K562 (cell line): Measurements from ENCODE around the gene PCSK6. TPM values are rescaled to one million over a fixed set of nuclear protein-coding genes. Genes with fewer than 3 reads are reported as not detected.
A peak's percentile ranks its signal among the peaks of the same experiment; 100 is the strongest.
"Not testable (repeated sequence)": the region's sequence is repeated elsewhere in the genome, so short reads cannot be mapped to it uniquely, and the experiment has no call there.

Source experiments
- ATAC-seq: fragments of 200-7000 bp; cut with Tn5 transposase; 3 replicates; pipeline ENCODE4 v1.9.1; 2020; ENCODE audit warnings: moderate library complexity
- BruUV-seq: library from RNA; stranded (reverse); fragments of 400-500 nt; replicated peaks from 2 replicates; lab custom pipeline; 2021; lab: Mats Ljungman, UMichigan
- CTCF ChIA-PET: fragments of 300-600 bp; formaldehyde crosslinking; extraction: SDS; loops from one replicate; lab custom pipeline; 2021; ENCODE audit warnings: low intra/inter-chr PET ratio; lab: Yijun Ruan, JAX
- POLR2A ChIA-PET: fragments of 300-600, 350-650 bp; sonication (Branson Sonifier 250); formaldehyde crosslinking; extraction: SDS; loops from one replicate; lab custom pipeline; 2021; ENCODE audit warnings: antibody characterized with exemption, inconsistent platforms; lab: Yijun Ruan, JAX
- DNase-seq, 4 experiments: peaks; one replicate each; pipeline versions ENCODE4 v3.0.0 to v3.0.0-alpha.2; 2011 to 2018; ENCODE audit warnings: low spot score in 3 of 4, mixed read lengths in 3 of 4; ENCODE audit errors: extremely low read depth in 1 of 4
- FAIRE-seq: peaks from 2 replicates; lab custom pipeline; 2011; peaks lifted over from hg19 to GRCh38; lab: Jason Lieb, UNC
- H2AFZ ChIP-seq: 2 replicates; pipeline ENCODE4 v1.6.0; 2011; ENCODE audit warnings: low read depth, low read length, control low read depth, inconsistent platforms
- H3K27ac ChIP-seq: fragments of 200-600 bp; 3 replicates; pipeline ENCODE4 v1.8.0; 2011; ENCODE audit warnings: low read depth, mild to moderate bottlenecking, control low read depth, inconsistent platforms, low read length, moderate library complexity, mixed read lengths; ENCODE audit errors: extremely low read depth
- H3K27me3 ChIP-seq, 2 experiments: fragments of 300-600 bp in 1 of 2; 2 replicates in 1 of 2; 3 replicates in 1 of 2; pipeline versions ENCODE4 v1.6.0 to v1.8.0; 2011; ENCODE audit warnings: inconsistent platforms in 2 of 2, low read length in 2 of 2, mild to moderate bottlenecking in 1 of 2, mixed read lengths in 1 of 2, moderate library complexity in 1 of 2; ENCODE audit not compliant: control insufficient read depth in 2 of 2, insufficient read depth in 2 of 2
- H3K36me3 ChIP-seq: fragments of 300-600 bp; 3 replicates; pipeline ENCODE4 v1.8.0; 2011; ENCODE audit warnings: mild to moderate bottlenecking, low read length, inconsistent platforms; ENCODE audit not compliant: control insufficient read depth, insufficient read depth
- H3K4me1 ChIP-seq, 2 experiments: fragments of 200-600 bp in 1 of 2; replicated peaks in 1 of 2; 2 replicates in 1 of 2; 3 replicates in 1 of 2; pipeline versions ENCODE4 v1.5.1 to v1.8.0; 2011; ENCODE audit warnings: inconsistent platforms in 2 of 2, low read length in 2 of 2, mild to moderate bottlenecking in 1 of 2, mixed read lengths in 1 of 2, moderate library complexity in 1 of 2; ENCODE audit not compliant: control insufficient read depth in 2 of 2, insufficient read depth in 2 of 2
- H3K4me2 ChIP-seq: 2 replicates; pipeline ENCODE4 v1.6.1; 2011; ENCODE audit warnings: low read length, control low read depth, inconsistent platforms, mixed read lengths; ENCODE audit not compliant: insufficient read depth
- H3K4me3 ChIP-seq: fragments of 200-600 bp; sonication (generic), shearing (Covaris generic); 2 replicates; pipeline ENCODE4 v1.5.1; 2016; ENCODE audit warnings: control low read depth, inconsistent platforms
- H3K79me2 ChIP-seq: fragments of 200-600 bp; 3 replicates; pipeline ENCODE4 v1.8.0; 2011; ENCODE audit warnings: low read length, inconsistent platforms; ENCODE audit not compliant: control insufficient read depth, insufficient read depth
- H3K9ac ChIP-seq, 2 experiments: 2 replicates each; pipeline versions ENCODE4 v1.6.0 to v1.6.1; 2011; ENCODE audit warnings: low read depth in 2 of 2, low read length in 2 of 2, control low read depth in 1 of 2, inconsistent platforms in 1 of 2, mild to moderate bottlenecking in 1 of 2, mixed read lengths in 1 of 2; ENCODE audit not compliant: insufficient read depth in 1 of 2
- H3K9me1 ChIP-seq: one replicate; pipeline ENCODE4 v1.6.0; 2011; ENCODE audit warnings: inconsistent platforms, mild to moderate bottlenecking, low read length, moderate library complexity; ENCODE audit not compliant: control insufficient read depth, insufficient read depth
- H3K9me3 ChIP-seq: replicated peaks from 2 replicates; pipeline ENCODE4 v1.5.1; 2011; ENCODE audit warnings: low read depth, low read length, inconsistent platforms; ENCODE audit not compliant: control insufficient read depth, insufficient read depth
- H4K20me1 ChIP-seq: replicated peaks from 2 replicates; pipeline ENCODE4 v1.6.1; 2011; ENCODE audit warnings: low read length, inconsistent platforms, mixed read lengths; ENCODE audit not compliant: control insufficient read depth, insufficient read depth
- ARID4B ChIP-seq: sonication (generic); formaldehyde crosslinking; IDR thresholded peaks from 2 replicates; pipeline ENCODE4 v1.8.0; 2022; ENCODE audit warnings: mild to moderate bottlenecking, missing genetic modification reagents
- ATF1 ChIP-seq, 2 experiments: fragments of 450-650 bp in 1 of 2; IDR thresholded peaks; 2 replicates each; pipeline ENCODE4 v1.6.1; 2016; ENCODE audit warnings: missing compliant biosample characterization in 1 of 2, missing genetic modification characterization in 1 of 2
- CHD2 ChIP-seq: IDR thresholded peaks from 2 replicates; pipeline ENCODE4 v1.6.1; 2011; ENCODE audit warnings: low read depth, low read length
- CREB3 ChIP-seq: fragments of 450-650 bp; conservative IDR thresholded peaks from 2 replicates; pipeline ENCODE4 v1.6.1; 2016; ENCODE audit warnings: missing genetic modification characterization, low read depth, mild to moderate bottlenecking, missing compliant biosample characterization, moderate library complexity
- GABPA ChIP-seq: fragments of 200-800 bp; sonication (Bioruptor generic); conservative IDR thresholded peaks from 2 replicates; pipeline ENCODE4 v1.6.1; 2016; ENCODE audit warnings: low read depth, missing genetic modification characterization, missing compliant biosample characterization
- JUND ChIP-seq, 2 experiments: IDR thresholded peaks; 2 replicates in 1 of 2; 3 replicates in 1 of 2; pipeline ENCODE4 v1.6.1; 2011; ENCODE audit warnings: borderline replicate concordance in 2 of 2, low read depth in 2 of 2, low read length in 2 of 2, improper control_type of control experiment in 1 of 2, missing biosample characterization in 1 of 2, missing genetic modification characterization in 1 of 2, missing genetic modification reagents in 1 of 2
- POLR2H ChIP-seq: IDR thresholded peaks from 2 replicates; pipeline ENCODE4 v1.6.1; 2016; ENCODE audit warnings: missing genetic modification characterization, low read depth, mild to moderate bottlenecking, control low read depth, missing compliant biosample characterization, moderate library complexity
- PTTG1 ChIP-seq: fragments of 450-650 bp; IDR thresholded peaks from 2 replicates; pipeline ENCODE4 v1.6.1; 2016; ENCODE audit warnings: low read depth, mild to moderate bottlenecking, missing genetic modification characterization, missing compliant biosample characterization
- SP1 ChIP-seq: sonication (generic); formaldehyde crosslinking; IDR thresholded peaks from 2 replicates; pipeline ENCODE4 v1.8.1; 2022; ENCODE audit warnings: mild to moderate bottlenecking, missing genetic modification reagents
- ZNF41 ChIP-seq: fragments of 250-450 bp; sonication (Bioruptor Pico); conservative IDR thresholded peaks from 2 replicates; pipeline ENCODE4 v1.4.0; 2020; ENCODE audit warnings: mild to moderate bottlenecking
- ZNF740 ChIP-seq, 3 experiments: fragments of 200-800 bp in 1 of 3; sonication (Bioruptor generic) in 1 of 3; sonication (generic) in 1 of 3; formaldehyde crosslinking in 1 of 3; IDR thresholded peaks; 2 replicates each; pipeline versions ENCODE4 v1.6.1 to v1.8.0; 2016 to 2022; ENCODE audit warnings: mild to moderate bottlenecking in 2 of 3, missing compliant biosample characterization in 2 of 3, missing genetic modification characterization in 2 of 3, missing genetic modification reagents in 1 of 3
- WGBS: fragments of 100-300 bp; shearing (Covaris generic); methylation state at CpG from one replicate; pipeline ENCODE4 v1.1.6; 2016; ENCODE audit warnings: low coverage, mixed read lengths; ENCODE audit not compliant: insufficient coverage; ENCODE audit errors: missing lambda C conversion rate; 5-methylcytosine and 5-hydroxymethylcytosine counted together
- in situ Hi-C: fragments of 300-500 bp; cut with MboI; formaldehyde crosslinking; loops from 4 replicates; pipeline ENCODE4 v1.15.0; 2018; ENCODE audit warnings: inconsistent platforms, mixed read lengths
- intact Hi-C: fragments of 100-400 bp; cut with micrococcal nuclease; formaldehyde crosslinking; loops from 2 replicates; pipeline ENCODE4 v1.14.2; 2022
- polyA plus RNA-seq, 8 experiments: library from polyadenylated mRNA; depleted of rRNA in 4 of 8; stranded (reverse) in 5 of 8; unstranded in 3 of 8; fragments of >200 nt; fragmentation: Nextera tagmentation in 2 of 8; fragmentation: Illumina TruSeq in 1 of 8; extraction: Ambion mirVana in 2 of 8; extraction: Trizol in 1 of 8; gene quantifications; 2 replicates each; pipeline versions ENCODE4 v1.2.1 to v1.2.3, GENCODE V29; 2011 to 2014; ENCODE audit warnings: inconsistent platforms in 1 of 8, missing spikeins in 1 of 8
- total RNA-seq, 7 experiments: library from RNA; depleted of rRNA in 6 of 7; stranded (reverse); fragments of >200 nt in 6 of 7; fragmentation: Illumina TruSeq in 2 of 7; extraction: Trizol in 2 of 7; gene quantifications; 2 replicates each; pipeline versions ENCODE4 v1.2.1 to v1.2.3, GENCODE V29; 2011 to 2021; ENCODE audit warnings: low replicate concordance in 1 of 7

Gene PCSK6
- total and polyA plus RNA-seq, 9 of the 15 experiments (the other 6 are each of a cell fraction or from before 2014, with no cell fraction given): 2.2 to 32.6 (median 14.5) TPM

- POLR2A ChIA-PET: interaction anchor here (0.6 to 1.0 kb wide), 3 partner anchors 26 to 262 kb away, joined by 3 read pairs; no protein-coding TSS in a partner anchor
- in situ Hi-C loops; TF ChIP-seq ATF1 (CRISPR knock-in tag; IDR thresholded peaks at IDR 0.05); ZNF740 (tag; IDR thresholded peaks at IDR 0.05): not testable (repeated sequence)
- H3K4me2 ChIP-seq: peak overlapping the region; percentile 98
- TF ChIP-seq PTTG1: peak; percentile 66
- peak; percentile 63 for TF ChIP-seq ATF1 (tag; IDR thresholded peaks at IDR 0.05)
- peak; percentile 36; the same call in 1 of the 2 replicates for TF ChIP-seq CHD2
- TF ChIP-seq GABPA: peak; percentile 99
- 0 out of 2 replicates have a peak, but pooled peaks have one; percentile 22 for TF ChIP-seq ZNF740 (CRISPR knock-in tag; IDR thresholded peaks at IDR 0.05)
- peak; percentile 70 for TF ChIP-seq JUND (IDR thresholded peaks at IDR 0.05; ENCODE audit: borderline replicate concordance, low read depth, low read length)
- peak; percentile 92; the same call in 2 of the 3 replicates for TF ChIP-seq JUND (tag; IDR thresholded peaks at IDR 0.05; ENCODE audit: borderline replicate concordance, low read depth, low read length)
- TF ChIP-seq ZNF41 (CRISPR knock-in tag): peak; percentile 72; the same call in 1 of the 2 replicates
- peak; percentile 83 for TF ChIP-seq CREB3
- peak; percentile 77; the same call in 1 of the 2 replicates for TF ChIP-seq SP1 (CRISPR knock-in tag)
- TF ChIP-seq POLR2H: peak; percentile 28; the same call in 1 of the 2 replicates
- peak; percentile 41; the same call in 1 of the 2 replicates for TF ChIP-seq ARID4B (CRISPR knock-in tag)
Measured at GRCh38 chr15:101333907-101334789, 155.4 kb downstream of the PCSK6 start.

More at GRCh38 chr15:101333907-101334789, 155.4 kb downstream of the PCSK6 start:
- peak; percentile 97 for ATAC-seq
- Histone ChIP-seq H3K4me3 (peak overlapping the region; percentile 46), H3K9ac (peak overlapping the region in 1 of 2 experiments; percentile 56; a peak in 1 of 4 replicates), H3K27ac (peak overlapping the region; percentile 90), H2AFZ (peak overlapping the region; percentile 97), H3K9me3 (peaks cover 11% of the 10 kb centered on the region)
- H3K27me3 ChIP-seq, H3K36me3 ChIP-seq, CTCF ChIA-PET, H3K4me1 ChIP-seq, BruUV-seq, H3K9me1 ChIP-seq, H3K79me2 ChIP-seq, H4K20me1 ChIP-seq, intact Hi-C loops: not testable (repeated sequence)
- WGBS: 7% methylated on average over 9 of the region's 16 CpGs
- peak; percentile 87 for FAIRE-seq
- peak; percentile 57 to 74 (median 72) for DNase-seq
